Neural cell (in vitro differentiated cells): ENCODE measurements around the gene UNC5CL. TPM values are rescaled to one million over a fixed set of nuclear protein-coding genes. Genes with fewer than 3 reads are reported as not detected.

Experiments used
- H2AFZ ChIP-seq: fragments of 200-600, 300-800 bp; sonication (generic), shearing (Covaris generic); 2 replicates; pipeline ENCODE4 v1.6.0; 2014; ENCODE audit warnings: low read depth, mild to moderate bottlenecking, antibody characterized with exemption, low read length, moderate library complexity
- H3F3A ChIP-seq: fragments of 200-600 bp; shearing (Covaris generic); 2 replicates; pipeline ENCODE4 v1.6.1; 2016; ENCODE audit warnings: mild to moderate bottlenecking, moderate library complexity, mixed read lengths, antibody characterized with exemption, low read length; ENCODE audit not compliant: insufficient read depth, poor library complexity, severe bottlenecking
- H3K27ac ChIP-seq: fragments of 200-600, 300-800 bp; sonication (generic), shearing (Covaris generic); 2 replicates; pipeline ENCODE4 v1.5.1; 2014; ENCODE audit warnings: mild to moderate bottlenecking, low read length, moderate library complexity
- H3K27me3 ChIP-seq: fragments of 300-800, 200-600 bp; sonication (generic), shearing (Covaris generic); 2 replicates; pipeline ENCODE4 v1.6.0; 2014; ENCODE audit warnings: mild to moderate bottlenecking, low read depth, low read length, moderate library complexity; ENCODE audit not compliant: insufficient read depth
- H3K36me3 ChIP-seq: fragments of 300-800, 200-600 bp; sonication (generic), shearing (Covaris generic); 2 replicates; pipeline ENCODE4 v1.5.1; 2014; ENCODE audit warnings: mild to moderate bottlenecking, antibody characterized with exemption, low read length, moderate library complexity; ENCODE audit not compliant: insufficient read depth
- H3K4me2 ChIP-seq: fragments of 300-800, 200-600 bp; sonication (generic), shearing (Covaris generic); 2 replicates; pipeline ENCODE4 v1.6.0; 2014; ENCODE audit warnings: mild to moderate bottlenecking, low read length
- H3K4me3 ChIP-seq: fragments of 300-800, 200-600 bp; sonication (generic), shearing (Covaris generic); 2 replicates; pipeline ENCODE4 v1.5.1; 2014; ENCODE audit warnings: mild to moderate bottlenecking, low read length, moderate library complexity
- H3K79me2 ChIP-seq: fragments of 200-600 bp; shearing (Covaris generic); replicated peaks from 2 replicates; pipeline ENCODE4 v1.6.0; 2014; ENCODE audit warnings: mild to moderate bottlenecking, low read length, moderate library complexity; ENCODE audit not compliant: insufficient read depth
- H3K9ac ChIP-seq: fragments of 300-800, 200-600 bp; sonication (generic), shearing (Covaris generic); 2 replicates; pipeline ENCODE4 v1.6.1; 2016; ENCODE audit warnings: mild to moderate bottlenecking, low read length, mixed read lengths
- H3K9me2 ChIP-seq: fragments of 200-600 bp; shearing (Covaris generic); 2 replicates; pipeline ENCODE4 v1.6.1; 2016; ENCODE audit warnings: mild to moderate bottlenecking, low read length, mixed read lengths; ENCODE audit not compliant: insufficient read depth
- H3K9me3 ChIP-seq: fragments of 200-600, 300-800 bp; sonication (generic), shearing (Covaris generic); 2 replicates; pipeline ENCODE4 v1.6.1; 2016; ENCODE audit warnings: mild to moderate bottlenecking, mixed run types, low read length, moderate library complexity, mixed read lengths
- H4K20me1 ChIP-seq: fragments of 200-600 bp; shearing (Covaris generic); 2 replicates; pipeline ENCODE4 v1.6.1; 2016; ENCODE audit warnings: mild to moderate bottlenecking, mixed run types; ENCODE audit not compliant: insufficient read depth
- EP300 ChIP-seq: fragments of 450-650 bp; conservative IDR thresholded peaks from 2 replicates; pipeline ENCODE4 v1.6.1; 2014; ENCODE audit warnings: antibody characterized with exemption, mild to moderate bottlenecking, moderate library complexity; ENCODE audit not compliant: poor library complexity, severe bottlenecking
- EZH2 ChIP-seq: fragments of 200-600, 300-800 bp; shearing (Covaris generic), sonication (generic); IDR thresholded peaks from 2 replicates; pipeline ENCODE4 v1.6.1; 2014; ENCODE audit warnings: antibody characterized with exemption, low read length, borderline replicate concordance, mild to moderate bottlenecking; ENCODE audit not compliant: insufficient read depth, poor library complexity, severe bottlenecking
- MXI1 ChIP-seq: fragments of 450-650 bp; conservative IDR thresholded peaks from 2 replicates; pipeline ENCODE4 v1.6.1; 2014; ENCODE audit warnings: antibody characterized with exemption, mild to moderate bottlenecking; ENCODE audit not compliant: poor library complexity, severe bottlenecking
- POLR2AphosphoS5 ChIP-seq: IDR thresholded peaks from 2 replicates; pipeline ENCODE4 v1.6.1; 2012
- RAD21 ChIP-seq: fragments of 450-650 bp; conservative IDR thresholded peaks from 2 replicates; pipeline ENCODE4 v1.6.1; 2014; ENCODE audit warnings: antibody characterized with exemption, mild to moderate bottlenecking, moderate library complexity
- SMC3 ChIP-seq: fragments of 450-650 bp; conservative IDR thresholded peaks from 2 replicates; pipeline ENCODE4 v1.6.1; 2014; ENCODE audit warnings: antibody characterized with exemption, mild to moderate bottlenecking, moderate library complexity; ENCODE audit not compliant: poor library complexity
- TAF1 ChIP-seq: IDR thresholded peaks from 2 replicates; pipeline ENCODE4 v1.6.1; 2012; ENCODE audit warnings: low read depth
- polyA plus RNA-seq: library from polyadenylated mRNA; depleted of rRNA; stranded (reverse); fragments of >200 nt; gene quantifications from 2 replicates; pipeline ENCODE4 v1.2.3, GENCODE V29; 2014
- TF ChIP-seq, protein P1 (sequence below): fragments of 450-650 bp; IDR thresholded peaks from 2 replicates; pipeline ENCODE4 v1.5.1; 2014; ENCODE audit warnings: antibody characterized with exemption, mild to moderate bottlenecking, moderate library complexity; ENCODE audit not compliant: poor library complexity, severe bottlenecking
- TF ChIP-seq, protein P2 (sequence below): IDR thresholded peaks from 2 replicates; pipeline ENCODE4 v1.6.1; 2012; ENCODE audit warnings: borderline replicate concordance

The UNC5CL gene
- polyA plus RNA-seq, 1 donor from 2014 or later: 1.0 TPM

DNA sequence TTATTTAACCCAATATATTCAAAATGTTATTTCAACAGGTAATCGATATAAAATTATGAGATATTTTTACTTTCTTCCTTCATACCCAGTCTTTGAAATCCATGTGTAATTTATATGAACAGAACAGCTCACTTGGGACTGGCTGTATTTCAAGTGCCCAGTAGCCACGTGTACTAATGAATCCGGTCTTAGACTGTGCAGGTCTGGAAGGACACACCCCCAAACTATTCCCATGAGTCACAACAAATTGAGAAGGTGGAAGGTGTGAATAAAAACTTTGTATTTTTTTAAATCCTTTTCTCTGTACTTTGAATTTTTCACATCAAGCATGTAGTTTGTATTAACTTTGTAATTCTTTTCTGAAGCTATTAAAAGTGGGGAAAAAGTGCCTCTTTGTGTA, 2.8 kb downstream of the UNC5CL start:
- H3K9me3 ChIP-seq: no peaks in the 10 kb centered on the region
- no peak overlapping the region for H3K9ac ChIP-seq
- H3K79me2 ChIP-seq: no peaks in the 10 kb centered on the region
- H4K20me1 ChIP-seq: no peaks in the 10 kb centered on the region
- H2AFZ ChIP-seq: no peak overlapping the region
- H3K27me3 ChIP-seq: no peaks in the 10 kb centered on the region
- no peak overlapping the region for H3K4me2 ChIP-seq
- H3K27ac ChIP-seq: no peak overlapping the region
- no peaks in the 10 kb centered on the region for H3K36me3 ChIP-seq
- no peak overlapping the region for H3K4me3 ChIP-seq
- H3F3A ChIP-seq: no peaks in the 10 kb centered on the region
- H3K9me2 ChIP-seq: no peaks in the 10 kb centered on the region
- TF ChIP-seq, protein P1, sequence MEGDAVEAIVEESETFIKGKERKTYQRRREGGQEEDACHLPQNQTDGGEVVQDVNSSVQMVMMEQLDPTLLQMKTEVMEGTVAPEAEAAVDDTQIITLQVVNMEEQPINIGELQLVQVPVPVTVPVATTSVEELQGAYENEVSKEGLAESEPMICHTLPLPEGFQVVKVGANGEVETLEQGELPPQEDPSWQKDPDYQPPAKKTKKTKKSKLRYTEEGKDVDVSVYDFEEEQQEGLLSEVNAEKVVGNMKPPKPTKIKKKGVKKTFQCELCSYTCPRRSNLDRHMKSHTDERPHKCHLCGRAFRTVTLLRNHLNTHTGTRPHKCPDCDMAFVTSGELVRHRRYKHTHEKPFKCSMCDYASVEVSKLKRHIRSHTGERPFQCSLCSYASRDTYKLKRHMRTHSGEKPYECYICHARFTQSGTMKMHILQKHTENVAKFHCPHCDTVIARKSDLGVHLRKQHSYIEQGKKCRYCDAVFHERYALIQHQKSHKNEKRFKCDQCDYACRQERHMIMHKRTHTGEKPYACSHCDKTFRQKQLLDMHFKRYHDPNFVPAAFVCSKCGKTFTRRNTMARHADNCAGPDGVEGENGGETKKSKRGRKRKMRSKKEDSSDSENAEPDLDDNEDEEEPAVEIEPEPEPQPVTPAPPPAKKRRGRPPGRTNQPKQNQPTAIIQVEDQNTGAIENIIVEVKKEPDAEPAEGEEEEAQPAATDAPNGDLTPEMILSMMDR: no peak
- TF ChIP-seq EP300 (no peak), TAF1 (no peak), RAD21 (no peak), SMC3 (no peak), POLR2AphosphoS5 (no peak)
- TF ChIP-seq, protein P2, sequence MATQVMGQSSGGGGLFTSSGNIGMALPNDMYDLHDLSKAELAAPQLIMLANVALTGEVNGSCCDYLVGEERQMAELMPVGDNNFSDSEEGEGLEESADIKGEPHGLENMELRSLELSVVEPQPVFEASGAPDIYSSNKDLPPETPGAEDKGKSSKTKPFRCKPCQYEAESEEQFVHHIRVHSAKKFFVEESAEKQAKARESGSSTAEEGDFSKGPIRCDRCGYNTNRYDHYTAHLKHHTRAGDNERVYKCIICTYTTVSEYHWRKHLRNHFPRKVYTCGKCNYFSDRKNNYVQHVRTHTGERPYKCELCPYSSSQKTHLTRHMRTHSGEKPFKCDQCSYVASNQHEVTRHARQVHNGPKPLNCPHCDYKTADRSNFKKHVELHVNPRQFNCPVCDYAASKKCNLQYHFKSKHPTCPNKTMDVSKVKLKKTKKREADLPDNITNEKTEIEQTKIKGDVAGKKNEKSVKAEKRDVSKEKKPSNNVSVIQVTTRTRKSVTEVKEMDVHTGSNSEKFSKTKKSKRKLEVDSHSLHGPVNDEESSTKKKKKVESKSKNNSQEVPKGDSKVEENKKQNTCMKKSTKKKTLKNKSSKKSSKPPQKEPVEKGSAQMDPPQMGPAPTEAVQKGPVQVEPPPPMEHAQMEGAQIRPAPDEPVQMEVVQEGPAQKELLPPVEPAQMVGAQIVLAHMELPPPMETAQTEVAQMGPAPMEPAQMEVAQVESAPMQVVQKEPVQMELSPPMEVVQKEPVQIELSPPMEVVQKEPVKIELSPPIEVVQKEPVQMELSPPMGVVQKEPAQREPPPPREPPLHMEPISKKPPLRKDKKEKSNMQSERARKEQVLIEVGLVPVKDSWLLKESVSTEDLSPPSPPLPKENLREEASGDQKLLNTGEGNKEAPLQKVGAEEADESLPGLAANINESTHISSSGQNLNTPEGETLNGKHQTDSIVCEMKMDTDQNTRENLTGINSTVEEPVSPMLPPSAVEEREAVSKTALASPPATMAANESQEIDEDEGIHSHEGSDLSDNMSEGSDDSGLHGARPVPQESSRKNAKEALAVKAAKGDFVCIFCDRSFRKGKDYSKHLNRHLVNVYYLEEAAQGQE: no peak

DNA sequence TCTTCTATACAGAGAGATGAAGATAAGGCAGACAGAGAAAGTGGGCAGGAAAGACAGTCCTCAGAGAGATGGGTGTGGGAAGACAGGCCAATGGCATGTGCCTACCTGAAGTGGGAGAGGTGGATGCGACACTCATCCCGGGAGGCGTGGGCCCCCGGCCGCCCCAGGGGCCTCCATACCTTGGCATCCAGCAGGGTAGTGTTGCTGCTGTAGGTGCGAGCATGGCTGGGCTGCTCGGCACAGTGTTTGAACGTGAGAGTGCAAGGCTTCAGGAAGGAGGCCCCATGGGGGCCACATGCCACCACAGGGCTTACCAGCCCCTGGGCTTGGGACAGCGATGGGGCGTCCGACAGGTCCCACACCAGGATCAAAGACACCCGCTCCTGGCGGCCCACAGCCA, 5.2 kb downstream of the UNC5CL start:
- no peaks in the 10 kb centered on the region for H3K9me3 ChIP-seq
- no peaks in the 10 kb centered on the region for H3K9me2 ChIP-seq
- no peak overlapping the region for H3K4me3 ChIP-seq
- H3K9ac ChIP-seq: no peak overlapping the region
- H4K20me1 ChIP-seq: no peaks in the 10 kb centered on the region
- no peak overlapping the region for H2AFZ ChIP-seq
- no peak overlapping the region for H3K4me2 ChIP-seq
- no peaks in the 10 kb centered on the region for H3K36me3 ChIP-seq
- no peaks in the 10 kb centered on the region for H3F3A ChIP-seq
- TF ChIP-seq, protein P2: no peak
- no peak for TF ChIP-seq EP300
- TF ChIP-seq, protein P1: no peak
- TF ChIP-seq RAD21: no peak
- TF ChIP-seq SMC3: no peak
- no peak for TF ChIP-seq EZH2
- no peak for TF ChIP-seq POLR2AphosphoS5
- no peak for TF ChIP-seq TAF1
- TF ChIP-seq MXI1: no peak
- H3K27me3 ChIP-seq: no peaks in the 10 kb centered on the region
- H3K79me2 ChIP-seq: no peaks in the 10 kb centered on the region
- no peak overlapping the region for H3K27ac ChIP-seq
